OCI-LY1 (cell line): ENCODE measurements around the gene GPRC5C.

Experiments
- CTCF ChIP-seq: fragments of 200-600 bp; sonication (generic), shearing (Covaris generic); IDR thresholded peaks from 2 replicates; pipeline ENCODE4 v1.5.1; 2017; ENCODE audit warnings: mild to moderate bottlenecking, antibody characterized with exemption, low read length, moderate library complexity, mixed read lengths
- EZH2 ChIP-seq: fragments of 200-600 bp; sonication (generic), shearing (Covaris generic); IDR thresholded peaks from 2 replicates; pipeline ENCODE4 v1.8.0; 2017; ENCODE audit warnings: borderline replicate concordance, mixed run types, mild to moderate bottlenecking, antibody characterized with exemption, low read length, moderate library complexity, mixed read lengths

- TF ChIP-seq CTCF (no peak), EZH2 (no peak)
These were observed 19.1 kb downstream of the GPRC5C start for GRCh38 chr17:74450925-74451403.
